HG03442 (cell line): Measurements from ENCODE around the gene NUP93.

ENCODE experiments used
- ATAC-seq: cut with Tn5 transposase; IDR thresholded peaks from one replicate; pipeline ENCODE4 v1.9.1; 2021; ENCODE audit warnings: mild to moderate bottlenecking, moderate library complexity; ENCODE audit not compliant: unreplicated experiment

NUP93 gene

GRCh38 chr16:56729735-56730662 is at the start of gene NUP93:
Gene NUP93 (plus strand): TSS chr16:56730129. CDS start chr16:56748248, 18,119 bp downstream.
- peak; percentile 79 for ATAC-seq

DNA sequence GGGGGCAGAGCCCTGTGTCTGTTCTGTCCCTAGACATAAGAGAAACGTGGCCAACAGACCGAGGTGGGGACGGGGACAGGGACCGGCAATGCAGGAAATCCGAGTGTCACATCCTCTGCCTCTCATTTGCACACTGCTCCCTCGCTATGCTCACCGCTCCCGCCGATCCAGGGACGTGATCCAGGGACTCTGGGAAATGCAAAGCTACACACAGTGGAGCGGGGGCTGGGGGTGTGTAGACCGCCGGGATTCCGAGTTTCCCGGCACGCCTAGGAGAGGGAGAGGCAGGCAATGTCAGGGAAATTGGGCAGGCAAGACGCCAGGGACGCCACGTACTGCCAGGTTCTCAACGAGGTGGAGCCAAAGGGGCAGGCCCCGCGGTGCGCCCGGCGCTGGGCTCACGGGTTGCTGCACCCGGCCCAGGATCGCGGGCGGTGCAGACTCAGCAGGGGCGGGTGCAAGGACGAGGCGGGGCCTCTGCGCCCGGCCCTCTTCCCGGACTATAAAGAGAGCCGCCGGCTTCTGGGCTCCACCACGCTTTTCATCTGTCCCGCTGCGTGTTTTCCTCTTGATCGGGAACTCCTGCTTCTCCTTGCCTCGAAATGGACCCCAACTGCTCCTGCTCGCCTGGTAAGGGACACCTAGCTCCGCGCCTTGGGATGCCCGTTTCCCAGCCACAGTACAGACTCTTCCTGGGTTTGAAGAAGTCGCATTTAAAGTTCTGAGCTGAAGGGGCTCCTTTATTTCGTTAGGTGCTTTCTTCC is 47.8 kb upstream of the NUP93 start, which contains the start of gene MT1X:
TSS of gene MT1X (plus strand) at position 532 of the 764 bp plus-strand sequence. CDS start at position 603, 71 bp downstream.
- peak; percentile 94 for ATAC-seq

GRCh38 chr16:56682703-56683397 is 47.1 kb upstream of the NUP93 start:
- no peak for ATAC-seq

DNA sequence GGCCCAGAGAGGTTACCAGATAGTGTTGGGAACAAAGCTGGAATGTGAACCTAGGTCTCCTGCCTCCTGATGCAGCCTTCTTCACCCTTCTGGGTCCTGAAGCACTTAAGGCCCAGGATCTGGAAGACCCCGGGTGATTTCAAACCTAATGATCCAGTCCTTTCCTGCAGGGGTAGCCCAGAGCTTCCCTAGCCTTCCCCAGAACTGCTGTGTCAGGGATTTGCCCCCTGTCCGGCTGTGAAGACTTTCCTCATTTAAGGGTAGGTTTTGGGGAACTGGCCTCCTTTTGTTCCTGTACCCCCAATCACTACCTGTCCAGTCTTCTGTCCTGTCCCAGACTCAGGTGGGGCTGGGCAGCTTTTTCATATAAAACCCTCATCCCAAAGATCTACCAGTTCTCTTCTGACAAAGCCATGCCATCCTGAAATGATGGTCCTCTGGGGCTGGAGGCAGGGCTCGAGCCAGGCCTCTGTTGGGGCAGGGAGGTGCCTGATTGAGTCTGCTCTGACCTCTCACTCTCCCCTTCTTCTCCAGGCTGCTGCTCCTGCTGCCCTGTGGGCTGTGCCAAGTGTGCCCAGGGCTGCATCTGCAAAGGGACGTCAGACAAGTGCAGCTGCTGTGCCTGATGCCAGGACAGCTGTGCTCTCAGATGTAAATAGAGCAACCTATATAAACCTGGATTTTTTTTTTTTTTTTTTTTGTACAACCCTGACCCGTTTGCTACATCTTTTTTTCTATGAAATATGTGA is 46.3 kb upstream of the NUP93 start:
- ATAC-seq = no peak

DNA sequence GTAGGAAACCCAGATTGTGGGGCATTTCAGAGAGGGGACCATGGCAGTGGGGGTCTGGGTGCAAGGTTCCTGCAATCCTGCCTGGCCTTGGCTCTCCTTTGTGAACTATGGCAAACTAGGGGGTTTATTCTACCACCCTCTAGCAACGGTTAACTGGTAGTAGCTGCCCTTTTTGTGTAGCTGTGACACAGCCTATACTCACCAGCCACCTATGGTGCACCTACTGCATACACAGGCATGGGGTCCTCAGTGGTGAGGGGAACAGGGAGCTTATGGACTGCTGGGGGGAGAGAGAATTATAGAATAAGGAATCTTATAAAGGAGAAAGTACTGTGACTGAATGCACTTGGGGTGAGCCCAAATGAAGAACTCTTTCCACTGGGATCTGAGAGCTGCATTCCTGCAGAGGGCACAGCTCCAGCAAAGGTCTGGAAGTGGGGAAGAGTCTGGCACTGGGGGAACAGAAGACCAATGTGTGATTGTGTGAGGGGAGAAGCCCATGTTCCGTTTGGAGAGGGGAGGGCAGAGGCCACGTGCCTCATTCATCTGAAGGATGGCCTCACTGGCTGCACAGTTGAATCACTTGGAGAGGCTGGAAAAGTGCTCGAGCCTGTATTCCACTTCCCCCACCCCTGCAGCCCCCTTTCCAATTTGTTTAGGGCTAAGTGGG is 45.5 kb upstream of the NUP93 start:
- no peak for ATAC-seq

DNA sequence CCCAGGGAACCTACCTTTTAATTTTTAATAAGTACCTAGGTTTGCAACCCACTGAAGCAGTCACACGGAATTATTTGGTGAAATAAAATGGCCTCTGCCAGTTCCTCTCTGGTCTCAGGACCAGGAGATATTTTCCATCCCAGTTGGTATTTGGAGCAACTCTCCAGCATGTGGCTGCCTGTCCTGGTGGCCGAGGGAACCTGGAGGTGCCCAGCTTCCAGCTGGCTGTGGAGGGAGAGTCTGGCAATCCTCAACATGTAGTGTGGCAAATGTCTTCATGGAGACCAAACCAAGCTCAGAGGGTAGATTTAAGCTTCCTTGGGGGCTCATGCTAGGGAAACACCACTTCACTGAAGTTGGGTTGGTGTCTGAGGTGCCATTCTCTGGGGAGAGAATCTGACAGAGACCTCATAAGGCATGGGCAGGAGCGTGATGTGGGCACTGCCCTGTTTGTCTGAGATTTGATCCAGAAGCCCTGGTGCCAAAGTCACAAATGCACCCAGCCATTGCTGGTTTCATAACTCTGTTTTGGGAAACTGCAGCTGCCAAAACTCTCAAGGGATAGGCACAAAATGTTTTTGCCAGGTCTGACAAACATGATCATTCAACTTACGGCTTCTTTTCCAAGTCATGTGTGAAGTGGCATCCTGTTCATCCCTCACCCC is 44.9 kb upstream of the NUP93 start:
- no peak for ATAC-seq

- ATAC-seq = no peak
These were observed 43.2 kb upstream of the NUP93 start for GRCh38 chr16:56686758-56687157.

DNA sequence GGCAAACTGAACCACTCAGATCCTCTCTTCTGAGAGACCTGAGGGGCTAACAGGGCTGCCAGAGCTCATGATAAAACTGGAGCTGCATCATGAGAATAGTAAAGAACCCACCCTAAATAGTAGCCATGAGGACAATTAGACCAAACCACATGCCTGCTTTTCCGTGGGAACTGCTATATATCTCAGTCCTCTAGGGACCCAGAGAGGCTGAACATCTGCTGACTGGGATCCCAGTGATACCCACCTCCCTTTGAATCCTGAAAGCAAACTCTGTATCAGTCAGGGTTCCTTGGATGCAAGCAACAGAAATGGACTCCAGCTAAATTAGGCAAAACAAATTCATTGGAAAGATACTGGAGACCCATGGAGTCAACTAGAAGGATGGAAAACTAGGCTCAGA is 41.2 kb upstream of the NUP93 start:
- no peak for ATAC-seq

DNA sequence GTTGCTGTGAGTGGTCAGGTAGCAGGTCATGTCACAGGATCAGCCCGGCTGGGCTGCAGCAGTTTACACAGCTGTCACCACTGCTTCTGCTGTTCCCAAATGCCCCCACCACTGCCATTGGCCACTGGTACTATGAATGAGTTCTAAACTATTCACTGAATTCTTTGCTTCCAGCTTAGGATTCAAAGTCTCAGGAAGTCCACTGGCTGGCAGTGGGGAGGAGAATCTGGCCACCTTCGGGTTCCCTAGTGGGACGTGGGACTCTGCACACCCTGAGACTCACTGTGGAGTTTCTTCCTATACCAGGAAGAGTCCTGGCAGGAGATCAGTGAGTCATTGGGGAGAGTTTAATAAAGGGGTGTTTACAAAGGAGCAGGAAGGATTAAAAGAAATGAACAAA is 40.8 kb upstream of the NUP93 start:
- no peak for ATAC-seq

DNA sequence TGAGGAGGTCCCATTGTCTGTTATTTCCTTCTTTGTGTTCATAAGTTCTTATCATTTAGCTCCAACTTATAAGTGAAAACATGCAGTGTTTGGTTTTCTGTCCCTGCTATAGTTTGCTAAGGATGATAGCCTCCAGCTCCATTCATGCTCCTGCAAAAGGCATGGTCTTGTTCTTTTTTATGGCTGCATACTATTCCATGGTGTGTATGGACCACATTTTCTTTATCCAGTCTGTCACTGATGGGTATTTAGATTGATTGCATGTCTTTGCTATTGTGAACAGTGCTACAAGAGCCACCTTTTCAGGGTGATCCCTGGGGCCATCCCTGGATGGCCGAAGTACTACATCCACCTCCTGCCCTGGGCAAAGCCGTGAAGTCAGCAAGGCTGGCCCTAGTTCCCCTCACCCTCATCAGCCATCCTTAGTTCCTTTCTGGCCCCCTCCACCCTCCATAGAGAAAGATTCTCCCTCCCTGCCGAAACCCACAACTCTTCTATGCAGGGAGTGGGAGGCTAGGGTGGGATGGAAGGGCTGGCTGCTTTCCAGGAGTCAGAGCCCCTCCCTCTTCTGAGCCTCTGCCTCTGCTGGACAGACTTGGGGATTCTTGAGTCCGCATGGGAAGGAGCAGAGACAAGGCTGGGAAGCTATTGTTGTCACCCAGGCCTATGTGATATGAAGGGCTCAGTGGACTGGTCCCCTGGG is 39.4 kb upstream of the NUP93 start:
- ATAC-seq = no peak

DNA sequence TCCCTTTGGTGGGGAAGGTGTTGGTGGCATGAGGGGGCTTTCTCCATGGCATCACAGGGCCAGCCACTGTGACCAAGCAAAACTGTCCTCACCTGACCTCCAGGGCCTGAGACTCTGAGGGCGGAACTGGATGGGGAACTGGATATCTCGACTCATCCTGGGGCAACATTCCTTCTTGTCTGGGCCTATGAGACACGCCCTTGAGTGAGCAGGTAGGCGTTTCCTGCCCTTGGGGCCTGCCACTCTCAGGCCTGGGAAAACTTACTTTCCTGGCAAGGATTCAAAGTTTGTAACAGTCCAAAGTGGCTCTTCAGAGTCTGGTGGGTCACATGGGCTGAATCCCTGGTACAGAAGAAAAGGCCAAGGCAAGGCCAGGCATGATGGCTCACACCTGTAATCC is 38.0 kb upstream of the NUP93 start:
- no peak for ATAC-seq

DNA sequence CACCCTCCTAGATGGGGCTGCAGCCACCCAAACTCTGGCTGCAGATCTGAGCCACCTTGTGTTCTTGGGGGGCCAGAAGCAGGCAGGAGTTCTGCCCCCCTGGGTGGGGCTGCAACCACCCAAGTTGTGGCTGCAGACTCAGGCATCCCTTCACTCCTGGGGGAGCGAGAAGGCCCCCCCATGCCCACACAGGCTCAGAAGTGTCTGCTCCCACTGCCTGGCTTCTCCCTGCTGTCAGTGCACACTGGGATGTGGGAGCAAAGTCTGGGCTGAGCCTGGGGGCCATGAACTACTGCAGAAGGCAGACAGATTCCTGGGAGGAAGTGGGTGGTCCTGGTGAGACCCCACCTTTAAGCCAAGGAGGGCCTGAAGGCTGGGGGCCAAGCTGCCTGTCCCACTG is 34.7 kb upstream of the NUP93 start:
- no peak for ATAC-seq

DNA sequence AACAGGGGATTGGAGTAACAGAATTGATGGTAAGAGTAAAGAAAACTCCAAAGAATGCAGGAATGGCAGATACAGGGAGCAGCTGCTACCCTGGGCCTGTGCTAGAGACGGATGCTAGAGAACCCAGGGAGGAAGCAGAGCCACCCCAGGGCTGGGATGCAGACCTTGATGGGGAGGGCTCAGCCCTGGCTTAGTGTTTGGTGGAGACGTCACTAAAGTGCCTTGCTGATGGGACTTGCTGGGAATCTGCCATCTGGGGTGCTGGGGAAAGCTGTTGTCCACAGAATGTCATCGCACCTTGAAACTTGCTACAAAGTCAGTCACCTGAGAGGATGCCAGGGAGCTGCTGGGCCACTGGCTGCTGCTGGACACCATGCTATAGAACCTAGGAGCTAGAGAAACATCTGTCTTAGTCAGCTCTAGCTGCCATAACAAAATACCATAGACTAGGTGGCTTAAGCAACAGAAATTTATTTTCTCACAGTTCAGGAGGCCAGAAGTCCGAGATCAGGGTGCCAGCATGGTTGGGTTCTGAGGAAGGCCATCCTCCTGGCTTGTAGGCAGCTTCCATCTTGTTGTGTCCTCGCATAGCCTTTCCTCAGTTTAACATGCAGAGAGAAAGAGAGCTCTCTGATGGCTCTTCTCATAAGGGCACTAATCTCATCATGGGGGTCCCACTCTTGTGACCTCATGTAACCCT is 32.3 kb upstream of the NUP93 start:
- no peak for ATAC-seq

DNA sequence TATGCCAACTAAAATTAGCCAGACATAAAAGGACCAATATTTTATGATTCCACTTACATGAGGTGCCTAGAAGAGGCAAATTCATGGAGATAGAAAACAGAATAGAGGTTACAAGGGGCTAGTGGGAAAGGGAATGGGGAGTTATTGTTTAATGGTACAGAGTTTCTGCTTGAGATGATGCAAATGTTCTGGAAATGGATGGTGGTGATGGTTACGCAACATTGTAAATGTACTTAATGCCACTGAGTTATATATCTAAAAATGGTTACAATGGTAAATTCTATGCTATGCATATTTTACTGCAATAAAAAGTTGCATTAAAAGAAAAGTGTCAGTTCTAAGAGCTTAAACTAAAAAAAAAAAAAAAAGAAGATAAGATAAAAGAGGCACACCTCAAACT is 29.7 kb upstream of the NUP93 start:
- no peak for ATAC-seq

DNA sequence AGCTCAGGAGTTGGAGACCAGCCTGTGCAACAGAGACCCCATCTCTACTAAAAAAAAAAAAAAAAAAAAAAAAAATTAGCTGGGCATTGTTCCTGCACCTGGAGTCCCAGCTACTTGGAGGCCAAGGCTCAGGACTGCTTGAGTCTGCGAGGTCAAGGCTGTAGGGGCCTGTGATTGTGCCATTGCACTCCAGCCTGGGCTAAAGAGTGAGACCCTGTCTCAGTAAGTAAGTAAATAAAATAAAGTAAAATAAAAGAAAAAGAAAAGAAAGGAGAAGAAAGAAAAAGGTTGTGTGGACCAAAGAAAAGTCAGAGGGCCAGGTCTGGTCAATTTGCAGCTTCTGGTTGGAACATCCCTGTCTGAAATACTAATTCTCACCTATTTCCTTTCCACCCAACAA is 29.3 kb upstream of the NUP93 start:
- ATAC-seq = no peak

DNA sequence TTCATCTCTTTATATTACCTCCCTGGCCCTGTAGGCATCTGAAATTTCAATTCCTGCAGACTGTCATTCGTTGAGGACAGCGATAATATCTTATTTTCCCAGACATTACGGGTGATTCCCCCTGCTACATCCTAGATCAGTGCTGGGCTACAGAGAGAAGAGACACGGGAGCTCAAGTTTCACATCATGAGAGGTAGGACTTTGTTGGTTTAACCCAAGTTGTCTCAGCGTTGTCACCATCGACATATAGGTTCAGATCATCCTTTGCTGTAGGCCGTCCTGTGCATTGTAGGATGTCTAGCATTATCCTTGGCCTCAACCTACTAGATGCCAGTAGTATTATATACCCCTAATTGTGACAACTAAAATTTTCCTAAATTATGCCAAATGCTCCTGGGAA is 28.4 kb upstream of the NUP93 start:
- ATAC-seq = no peak

- no peak for ATAC-seq
These were observed 27.1 kb upstream of the NUP93 start for GRCh38 chr16:56702836-56703235.
